HL-60 (cell line): ENCODE results near the gene CARD14.

Experiments
- DNase-seq, 2 experiments: peaks; one replicate each; pipeline ENCODE4 v3.0.0-alpha.2; 2010 to 2020; ENCODE audit warnings: low read depth in 1 of 2, low spot score in 1 of 2
- H3K27ac ChIP-seq: fragments of 250-450 bp; sonication (Bioruptor Pico); replicated peaks from 2 replicates; pipeline ENCODE4 v1.5.1; 2020; ENCODE audit warnings: mild to moderate bottlenecking, moderate library complexity
- H3K27me3 ChIP-seq: fragments of 250-450 bp; sonication (Bioruptor Pico); 2 replicates; pipeline ENCODE4 v1.5.1; 2021; ENCODE audit warnings: mild to moderate bottlenecking, moderate library complexity; ENCODE audit not compliant: insufficient read depth, poor library complexity, severe bottlenecking
- H3K4me3 ChIP-seq: replicated peaks from 2 replicates; pipeline ENCODE4 v1.5.1; 2011; ENCODE audit warnings: mild to moderate bottlenecking, control low read depth, low read length; ENCODE audit not compliant: insufficient read depth
- CTCF ChIP-seq: IDR thresholded peaks from one replicate; pipeline ENCODE4 v1.5.1; 2011; ENCODE audit warnings: low read length, control low read depth, inconsistent platforms; ENCODE audit not compliant: insufficient read depth
- GABPA ChIP-seq: IDR thresholded peaks from 2 replicates; pipeline ENCODE4 v1.6.1; 2012; ENCODE audit warnings: low read depth
- POLR2AphosphoS5 ChIP-seq: IDR thresholded peaks from 2 replicates; pipeline ENCODE4 v1.6.1; 2012; ENCODE audit warnings: low read depth
- REST ChIP-seq: IDR thresholded peaks from 2 replicates; pipeline ENCODE4 v1.6.1; 2012; ENCODE audit warnings: low read depth; ENCODE audit not compliant: insufficient replicate concordance
- SPI1 ChIP-seq: IDR thresholded peaks from 2 replicates; pipeline ENCODE4 v1.6.1; 2012; ENCODE audit warnings: low read depth, mild to moderate bottlenecking, borderline replicate concordance

The CARD14 gene

GRCh38 chr17:80245566-80246265 is 75.9 kb downstream of the CARD14 start:
- DNase-seq: no peak
- no peak overlapping the region for H3K4me3 ChIP-seq
- H3K27ac ChIP-seq: no peak overlapping the region
- no peak for TF ChIP-seq GABPA
- TF ChIP-seq REST: no peak
- no peak for TF ChIP-seq SPI1
- no peak for TF ChIP-seq POLR2AphosphoS5
- no peak for TF ChIP-seq CTCF
- no peaks in the 10 kb centered on the region for H3K27me3 ChIP-seq

GRCh38 chr17:80246266-80246681 is 76.4 kb downstream of the CARD14 start:
- no peaks in the 10 kb centered on the region for H3K27me3 ChIP-seq
- DNase-seq: no peak
- H3K4me3 ChIP-seq: no peak overlapping the region
- no peak overlapping the region for H3K27ac ChIP-seq
- TF ChIP-seq POLR2AphosphoS5: no peak
- no peak for TF ChIP-seq SPI1
- TF ChIP-seq REST: no peak
- TF ChIP-seq GABPA: no peak
- no peak for TF ChIP-seq CTCF

- H3K27ac ChIP-seq: no peak overlapping the region
- TF ChIP-seq CTCF (no peak), GABPA (no peak), REST (no peak), POLR2AphosphoS5 (no peak), SPI1 (no peak)
- DNase-seq: no peak
Measured at GRCh38 chr17:80246726-80247125, 76.9 kb downstream of the CARD14 start.

More at GRCh38 chr17:80246726-80247125, 76.9 kb downstream of the CARD14 start:
- H3K27me3 ChIP-seq: no peaks in the 10 kb centered on the region
- no peak overlapping the region for H3K4me3 ChIP-seq
